Mesendoderm (in vitro differentiated cells): ENCODE data around the gene CNPY4.

Source experiments
- DNase-seq: peaks from one replicate; pipeline ENCODE4 v3.0.0; 2013
- H2AK5ac ChIP-seq: 2 replicates; pipeline ENCODE4 v1.6.1; 2013; ENCODE audit warnings: low read length, inconsistent platforms
- H2BK120ac ChIP-seq: 2 replicates; pipeline ENCODE4 v1.6.1; 2013; ENCODE audit warnings: low read depth, mild to moderate bottlenecking, low read length, moderate library complexity, mixed read lengths
- H2BK15ac ChIP-seq: replicated peaks from 2 replicates; pipeline ENCODE4 v1.6.1; 2013; ENCODE audit warnings: low read depth, mild to moderate bottlenecking, moderate library complexity
- H2BK5ac ChIP-seq: 2 replicates; pipeline ENCODE4 v1.6.1; 2013; ENCODE audit warnings: low read length, inconsistent platforms
- H3K18ac ChIP-seq: 2 replicates; pipeline ENCODE4 v1.6.1; 2013; ENCODE audit warnings: mild to moderate bottlenecking, low read length, mixed read lengths
- H3K23ac ChIP-seq: one replicate; pipeline ENCODE4 v1.6.1; 2013; ENCODE audit warnings: low read length
- H3K27ac ChIP-seq: 2 replicates; pipeline ENCODE4 v1.5.1; 2013; ENCODE audit warnings: low read depth, mild to moderate bottlenecking, inconsistent platforms, low read length, moderate library complexity
- H3K27me3 ChIP-seq: 2 replicates; pipeline ENCODE4 v1.6.1; 2013; ENCODE audit warnings: low read length, control low read depth, mild to moderate bottlenecking, inconsistent platforms; ENCODE audit not compliant: insufficient read depth, poor library complexity
- H3K36me3 ChIP-seq: 2 replicates; pipeline ENCODE4 v1.6.1; 2013; ENCODE audit warnings: low read length, inconsistent platforms; ENCODE audit not compliant: control insufficient read depth, insufficient read depth
- H3K4ac ChIP-seq: one replicate; pipeline ENCODE4 v1.6.1; 2013; ENCODE audit warnings: low read depth, mild to moderate bottlenecking, low read length, moderate library complexity
- H3K4me1 ChIP-seq: 2 replicates; pipeline ENCODE4 v1.6.1; 2013; ENCODE audit warnings: low read depth, low read length, inconsistent platforms; ENCODE audit not compliant: control insufficient read depth
- H3K4me2 ChIP-seq: 2 replicates; pipeline ENCODE4 v1.6.1; 2013; ENCODE audit warnings: low read length
- H3K4me3 ChIP-seq: 2 replicates; pipeline ENCODE4 v1.5.1; 2013; ENCODE audit warnings: mild to moderate bottlenecking, low read length
- H3K56ac ChIP-seq: one replicate; pipeline ENCODE4 v1.6.1; 2013; ENCODE audit warnings: low read length
- H3K79me1 ChIP-seq: 2 replicates; pipeline ENCODE4 v1.6.1; 2013; ENCODE audit warnings: low read length, inconsistent platforms
- H3K79me2 ChIP-seq: 2 replicates; pipeline ENCODE4 v1.6.1; 2013; ENCODE audit warnings: mild to moderate bottlenecking, low read length; ENCODE audit not compliant: control insufficient read depth, insufficient read depth
- H3K9ac ChIP-seq: 2 replicates; pipeline ENCODE4 v1.6.1; 2013; ENCODE audit warnings: low read length, inconsistent platforms
- H4K5ac ChIP-seq: one replicate; pipeline ENCODE4 v1.6.1; 2013; ENCODE audit warnings: low read length
- H4K8ac ChIP-seq: one replicate; pipeline ENCODE4 v1.6.1; 2013; ENCODE audit warnings: low read depth, mild to moderate bottlenecking, control low read depth, low read length, moderate library complexity
- WGBS: extraction: QIAGEN DNeasy Blood & Tissue Kit; methylation state at CpG from one replicate; pipeline ENCODE4 v1.1.7; 2013; ENCODE audit warnings: low lambda C conversion rate, missing lambda C conversion rate; ENCODE audit not compliant: insufficient coverage; ENCODE audit errors: extremely low coverage; 5-methylcytosine and 5-hydroxymethylcytosine counted together

The CNPY4 gene

GRCh38 chr7:100075418-100075817, 44.0 kb upstream of the CNPY4 start:
- no CpG with 5 or more reads among the region's 6 CpGs for WGBS

GRCh38 chr7:100077205-100077604, 42.2 kb upstream of the CNPY4 start:
- H3K23ac ChIP-seq = no peak overlapping the region
- no peak overlapping the region for H4K8ac ChIP-seq
- H3K27ac ChIP-seq = no peak overlapping the region
- WGBS = no CpG with 5 or more reads among the region's 4 CpGs
- no peak overlapping the region for H3K4ac ChIP-seq
- H2BK5ac ChIP-seq = no peak overlapping the region
- no peaks in the 10 kb centered on the region for H3K27me3 ChIP-seq
- peaks cover 31% of the 10 kb centered on the region for H3K36me3 ChIP-seq
- H3K79me1 ChIP-seq = peaks cover 19% of the 10 kb centered on the region
- no peak overlapping the region for H3K56ac ChIP-seq
- DNase-seq = no peak
- H4K5ac ChIP-seq = no peak overlapping the region
- H2BK15ac ChIP-seq = no peak overlapping the region
- H2AK5ac ChIP-seq = no peak overlapping the region
- no peak overlapping the region for H3K4me3 ChIP-seq
- H3K9ac ChIP-seq = no peak overlapping the region
- H3K18ac ChIP-seq = no peak overlapping the region
- peaks cover 3% of the 10 kb centered on the region for H3K4me1 ChIP-seq
- no peak overlapping the region for H2BK120ac ChIP-seq
- peaks cover 40% of the 10 kb centered on the region for H3K79me2 ChIP-seq
- H3K4me2 ChIP-seq = no peak overlapping the region

More at GRCh38 chr7:100075418-100075817, 44.0 kb upstream of the CNPY4 start:
- Histone ChIP-seq H2BK120ac (no peak overlapping the region), H3K4me3 (no peak overlapping the region), H4K8ac (no peak overlapping the region), H3K36me3 (peaks cover 47% of the 10 kb centered on the region), H3K4me1 (peaks cover 3% of the 10 kb centered on the region), H3K18ac (no peak overlapping the region), H2BK5ac (no peak overlapping the region), H3K9ac (no peak overlapping the region), H3K27me3 (no peaks in the 10 kb centered on the region), H2AK5ac (no peak overlapping the region), H3K56ac (no peak overlapping the region), H3K79me2 (peaks cover 29% of the 10 kb centered on the region), H3K23ac (no peak overlapping the region), H3K4me2 (no peak overlapping the region), H2BK15ac (no peak overlapping the region), H3K4ac (no peak overlapping the region), H3K79me1 (peaks cover 19% of the 10 kb centered on the region), H4K5ac (no peak overlapping the region), H3K27ac (no peak overlapping the region)
- no peak for DNase-seq

GRCh38 chr7:100079024-100079560, 40.3 kb upstream of the CNPY4 start:
- Histone ChIP-seq H2BK15ac (no peak overlapping the region), H3K27me3 (no peaks in the 10 kb centered on the region), H4K5ac (no peak overlapping the region), H3K27ac (no peak overlapping the region), H4K8ac (no peak overlapping the region), H3K4me1 (peaks cover 3% of the 10 kb centered on the region), H3K9ac (no peak overlapping the region), H3K18ac (no peak overlapping the region), H2AK5ac (no peak overlapping the region), H3K56ac (peak overlapping the region; percentile 34), H2BK120ac (no peak overlapping the region), H3K79me1 (peaks cover 18% of the 10 kb centered on the region), H3K4me2 (no peak overlapping the region), H3K23ac (no peak overlapping the region), H2BK5ac (no peak overlapping the region), H3K4me3 (no peak overlapping the region), H3K79me2 (peaks cover 40% of the 10 kb centered on the region), H3K36me3 (peaks cover 18% of the 10 kb centered on the region), H3K4ac (no peak overlapping the region)
- DNase-seq = no peak
- WGBS = no CpG with 5 or more reads among the region's 7 CpGs

GRCh38 chr7:100080907-100081534, 38.4 kb upstream of the CNPY4 start:
- H3K9ac ChIP-seq = peak overlapping the region; percentile 98
- peaks cover 40% of the 10 kb centered on the region for H3K79me2 ChIP-seq
- peak overlapping the region; percentile 86 for H3K4me2 ChIP-seq
- H3K27ac ChIP-seq = peak overlapping the region; percentile 49
- peaks cover 3% of the 10 kb centered on the region for H3K4me1 ChIP-seq
- H3K27me3 ChIP-seq = no peaks in the 10 kb centered on the region
- H3K4me3 ChIP-seq = peak overlapping the region; percentile 100
- H2BK5ac ChIP-seq = no peak overlapping the region
- peak overlapping the region; percentile 78 for H4K8ac ChIP-seq
- WGBS = no CpG with 5 or more reads among the region's 34 CpGs
- peak; percentile 64 for DNase-seq
- H2BK120ac ChIP-seq = no peak overlapping the region
- peak overlapping the region; percentile 98 for H3K4ac ChIP-seq
- peak overlapping the region; percentile 96 for H3K56ac ChIP-seq
- H3K23ac ChIP-seq = peak overlapping the region; percentile 89
- H2AK5ac ChIP-seq = peak overlapping the region; percentile 65
- peak overlapping the region; percentile 93 for H3K18ac ChIP-seq
- peak overlapping the region; percentile 47 for H4K5ac ChIP-seq
- peaks cover 10% of the 10 kb centered on the region for H3K79me1 ChIP-seq
- peaks cover 7% of the 10 kb centered on the region for H3K36me3 ChIP-seq
- H2BK15ac ChIP-seq = no peak overlapping the region

GRCh38 chr7:100081535-100082102, 37.8 kb upstream of the CNPY4 start, which contains the start of gene ZNF3:
Gene ZNF3 (minus strand): TSS chr7:100081723. CDS start chr7:100077357, 4,366 bp downstream.
- peak within 1 kb of the TSS; percentile 100 for H3K4me3 ChIP-seq
- peak within 1 kb of the TSS; percentile 78 for H4K8ac ChIP-seq
- H3K4me1 ChIP-seq = peaks cover 3% of the 10 kb centered on the region
- no peak within 1 kb of the TSS for H2BK15ac ChIP-seq
- H2BK5ac ChIP-seq = peak within 1 kb of the TSS; percentile 67
- peak within 1 kb of the TSS; percentile 86 for H3K4me2 ChIP-seq
- no peak within 1 kb of the TSS for H2BK120ac ChIP-seq
- peak within 1 kb of the TSS; percentile 98 for H3K9ac ChIP-seq
- H3K27me3 ChIP-seq = no peaks in the 10 kb centered on the region
- H3K23ac ChIP-seq = peak within 1 kb of the TSS; percentile 89
- peaks cover 39% of the 10 kb centered on the region for H3K79me2 ChIP-seq
- peak; percentile 100 for DNase-seq
- peak within 1 kb of the TSS; percentile 93 for H3K18ac ChIP-seq
- peak within 1 kb of the TSS; percentile 65 for H2AK5ac ChIP-seq
- peaks cover 7% of the 10 kb centered on the region for H3K36me3 ChIP-seq
- peaks cover 10% of the 10 kb centered on the region for H3K79me1 ChIP-seq
- peak within 1 kb of the TSS; percentile 96 for H3K56ac ChIP-seq
- peak within 1 kb of the TSS; percentile 98 for H3K4ac ChIP-seq
- peak within 1 kb of the TSS; percentile 47 for H4K5ac ChIP-seq
- H3K27ac ChIP-seq = peak within 1 kb of the TSS; percentile 49
- no CpG with 5 or more reads among the region's 55 CpGs for WGBS
